Measurements from ENCODE around the gene PPP3CA.

The PPP3CA gene

DNA sequence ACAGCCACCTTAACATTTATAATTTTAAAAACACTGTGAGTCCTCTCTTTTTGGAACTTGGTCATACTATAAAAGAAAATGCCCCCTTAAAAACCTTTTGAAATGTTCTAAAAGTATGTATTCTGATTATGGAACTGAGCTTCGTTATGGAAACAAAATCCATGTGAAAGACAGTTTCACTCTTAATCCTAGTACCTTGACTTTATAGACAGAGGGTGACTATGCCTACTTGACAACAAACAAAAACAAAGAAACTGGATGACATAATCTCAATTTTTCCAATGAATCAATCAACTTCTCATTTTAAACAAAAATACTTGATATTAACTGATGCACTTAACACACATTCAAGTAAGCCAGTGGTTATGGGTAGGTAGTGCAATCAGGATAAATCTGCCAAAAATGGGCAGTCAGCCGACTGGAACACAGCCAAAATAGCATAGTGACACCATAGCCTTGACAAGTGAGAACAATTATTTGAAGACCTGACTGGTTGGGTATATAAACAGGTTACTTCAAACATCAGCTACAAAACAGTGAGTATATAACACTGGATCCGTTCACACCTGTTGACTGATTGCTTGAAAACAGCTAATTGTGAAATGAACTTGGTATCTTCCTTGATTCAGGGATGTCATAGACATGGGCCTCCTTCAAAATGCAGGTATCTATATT lies 265.5 kb downstream of the PPP3CA start:
- no peak for DNase-seq

GRCh38 chr4:101081166-101081565 lies 266.2 kb downstream of the PPP3CA start:
- DNase-seq: no peak

GRCh38 chr4:101078950-101079349 lies 268.4 kb downstream of the PPP3CA start:
- DNase-seq: no peak

DNA sequence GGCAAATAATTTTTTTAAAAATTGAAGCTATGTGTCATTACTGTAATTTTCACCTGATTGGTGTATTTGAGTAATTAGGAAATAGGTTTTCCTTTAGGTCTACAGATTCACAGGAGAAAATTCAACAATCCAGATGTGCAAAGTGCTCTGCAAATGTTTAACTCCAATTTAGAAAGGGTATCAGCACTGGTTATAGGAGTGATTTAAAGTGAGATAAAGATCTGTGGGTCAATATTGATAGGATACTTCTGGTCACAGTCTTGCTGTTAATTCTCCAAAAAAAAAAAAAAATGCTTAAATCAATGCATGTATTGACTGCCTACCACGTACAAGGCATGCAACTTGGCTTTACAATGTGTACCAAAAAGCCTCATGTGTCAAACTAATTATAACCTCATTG lies 271.3 kb downstream of the PPP3CA start:
- DNase-seq: no peak

- DNase-seq: no peak
These were observed 271.8 kb downstream of the PPP3CA start for GRCh38 chr4:101075536-101075935.

DNA sequence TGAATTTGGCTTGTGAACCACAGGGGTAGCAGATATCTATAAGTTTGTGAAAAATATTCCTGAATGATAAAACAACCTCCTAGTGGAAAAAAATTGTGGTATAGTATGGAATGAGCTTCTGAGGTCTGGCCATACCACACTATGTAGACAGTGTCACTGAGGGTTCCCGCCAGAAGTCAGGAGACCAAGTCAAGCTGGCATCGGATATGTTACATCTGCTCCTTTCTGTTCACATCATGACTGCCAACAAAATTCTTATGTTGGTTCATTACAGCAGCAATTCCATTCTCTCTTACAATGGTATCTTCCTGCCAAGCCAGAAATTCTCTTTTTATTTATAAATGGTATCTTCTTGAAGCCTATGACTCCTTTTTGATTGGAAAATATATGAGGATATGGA lies 273.0 kb downstream of the PPP3CA start:
- DNase-seq: no peak

- DNase-seq: no peak
These were observed 276.1 kb downstream of the PPP3CA start for GRCh38 chr4:101071241-101071640.

- no peak for DNase-seq
These were observed 279.2 kb downstream of the PPP3CA start for GRCh38 chr4:101068115-101068514.

DNA sequence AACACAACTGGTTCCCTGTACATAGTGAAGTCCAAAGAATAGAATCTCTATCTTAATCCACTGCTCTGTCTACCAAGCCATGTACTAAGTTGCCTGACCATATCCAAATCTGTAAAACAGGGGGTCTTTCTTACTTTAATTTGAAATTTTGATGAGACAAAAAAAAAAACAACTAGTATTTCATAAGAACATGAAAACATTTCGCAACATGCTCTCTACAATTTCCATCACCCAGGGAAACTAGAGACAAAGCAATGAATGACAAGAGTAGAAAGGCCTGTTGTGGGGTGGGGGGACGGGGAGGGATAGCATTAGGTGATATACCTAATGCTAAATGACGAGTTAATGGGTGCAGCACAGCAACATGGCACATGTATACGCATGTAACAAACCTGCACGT lies 279.9 kb downstream of the PPP3CA start:
- DNase-seq: no peak

GRCh38 chr4:101066626-101067170 lies 280.6 kb downstream of the PPP3CA start:
- DNase-seq: no peak

- no peak for DNase-seq
These were observed 281.3 kb downstream of the PPP3CA start for GRCh38 chr4:101065935-101066485.

- no peak for DNase-seq
These were observed 282.0 kb downstream of the PPP3CA start for GRCh38 chr4:101065346-101065745.

DNA sequence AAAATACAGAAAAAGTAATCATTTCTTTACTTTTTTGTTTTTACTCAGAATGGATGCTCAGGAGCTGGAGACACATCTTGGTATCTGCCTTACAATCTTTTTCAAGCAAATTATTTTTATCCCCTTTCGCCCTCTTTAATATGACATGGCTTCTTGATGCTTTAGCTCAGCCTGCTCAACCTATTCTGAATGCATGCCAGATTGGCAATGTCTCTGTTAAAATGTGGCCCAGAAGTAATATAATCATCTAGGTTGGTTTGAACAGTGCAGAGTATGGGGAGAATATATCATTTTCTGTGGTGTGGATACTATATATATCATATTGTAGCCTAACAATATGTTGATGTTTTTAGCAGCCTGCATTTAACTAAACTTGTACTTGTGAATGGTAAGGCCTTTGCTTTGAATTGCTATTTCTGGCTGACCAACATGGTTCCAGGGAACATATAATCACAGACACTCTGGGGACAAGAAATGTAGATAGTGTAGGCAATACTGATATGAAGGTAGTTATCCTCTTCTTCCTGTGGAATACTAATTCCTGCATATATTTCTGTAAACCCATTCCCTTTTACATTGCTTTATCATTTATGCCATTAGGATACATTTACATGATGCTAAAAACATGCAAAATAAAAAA lies 282.7 kb downstream of the PPP3CA start:
- no peak for DNase-seq

GRCh38 chr4:101055392-101055791 lies 291.9 kb downstream of the PPP3CA start:
- no peak for DNase-seq

- DNase-seq: no peak
These were observed 296.5 kb downstream of the PPP3CA start for GRCh38 chr4:101050837-101051205.

GRCh38 chr4:101050088-101050836 lies 297.1 kb downstream of the PPP3CA start:
- no peak for DNase-seq

GRCh38 chr4:101049549-101050001 lies 297.8 kb downstream of the PPP3CA start:
- DNase-seq: no peak

- no peak for DNase-seq
These were observed 302.6 kb downstream of the PPP3CA start for GRCh38 chr4:101044766-101045165.

DNA sequence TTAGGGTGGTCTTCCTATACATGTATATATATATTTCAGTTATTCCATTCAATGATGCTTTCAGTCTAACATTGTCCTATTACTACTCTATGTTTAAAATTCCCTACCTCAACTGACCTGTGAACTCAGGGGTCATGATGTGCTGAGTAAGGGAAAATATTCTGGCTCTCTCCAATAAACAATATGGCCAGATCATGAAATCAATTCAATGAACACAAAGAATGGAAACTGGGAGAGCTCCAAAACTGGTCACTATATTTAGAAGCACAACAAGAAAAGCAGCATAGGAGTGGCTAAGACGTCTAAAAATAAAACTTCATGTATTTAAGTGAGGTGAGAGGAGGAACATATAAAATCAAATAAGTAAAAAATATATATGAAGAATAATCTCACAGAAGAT lies 304.5 kb downstream of the PPP3CA start:
- DNase-seq: no peak

- no peak for DNase-seq
These were observed 306.6 kb downstream of the PPP3CA start for GRCh38 chr4:101040776-101041175.

- DNase-seq: peak; percentile 51
These were observed 308.0 kb downstream of the PPP3CA start for GRCh38 chr4:101039367-101039766.

- DNase-seq: peak; percentile 33
These were observed 309.4 kb downstream of the PPP3CA start for GRCh38 chr4:101037938-101038413.

DNA sequence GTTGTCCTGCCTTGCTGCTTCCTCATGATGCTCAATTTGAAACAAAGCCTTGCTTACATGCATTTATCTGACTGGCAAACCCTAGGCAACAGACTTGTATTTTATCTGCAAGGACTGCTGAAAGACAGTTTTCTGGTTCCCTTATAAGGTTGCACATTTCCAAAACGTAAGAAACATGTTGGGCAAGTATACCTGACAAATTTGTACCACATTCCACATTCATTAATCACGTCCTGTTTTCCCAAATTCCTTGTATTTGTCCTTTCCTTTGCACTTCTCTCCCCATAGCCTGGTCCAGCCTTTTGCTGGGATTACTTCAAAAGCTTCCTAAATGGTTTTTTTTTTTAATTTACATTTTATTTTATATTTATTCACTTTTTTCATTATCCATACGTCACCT lies 310.1 kb downstream of the PPP3CA start:
- DNase-seq: no peak

Measured in central memory CD4-positive, alpha-beta T cell (primary cell).